Upper lobe of right lung (tissue), 1 donor: Measurements from ENCODE around the gene ADO. TPM values are rescaled to one million over a fixed set of nuclear protein-coding genes. Genes with fewer than 3 reads are reported as not detected.

ENCODE experiments used
- ATAC-seq: fragments of 200-7000 bp; cut with Tn5 transposase; one replicate; pipeline ENCODE4 v1.9.1; 2020; ENCODE audit warnings: mild to moderate bottlenecking, moderate library complexity
- DNase-seq: peaks from one replicate; pipeline ENCODE4 v3.0.0-alpha.2; 2020
- H3K27ac ChIP-seq: fragments of 200-600 bp; one replicate; pipeline ENCODE4 v1.8.0; 2022
- H3K27me3 ChIP-seq: fragments of 200-600 bp; one replicate; pipeline ENCODE4 v1.8.0; 2022; ENCODE audit warnings: mild to moderate bottlenecking
- H3K36me3 ChIP-seq: fragments of 200-600 bp; one replicate; pipeline ENCODE4 v1.8.0; 2022
- H3K4me1 ChIP-seq: fragments of 200-600 bp; one replicate; pipeline ENCODE4 v1.8.0; 2022
- H3K4me3 ChIP-seq: fragments of 200-600 bp; one replicate; pipeline ENCODE4 v1.8.0; 2022; ENCODE audit warnings: mild to moderate bottlenecking
- H3K9me3 ChIP-seq: fragments of 200-600 bp; one replicate; pipeline ENCODE4 v1.8.0; 2022
- intact Hi-C: fragments of 100-400 bp; cut with DNase I; formaldehyde crosslinking; loops from one replicate; pipeline ENCODE4 v1.11.0; 2022
- total RNA-seq: library from RNA; stranded (reverse); fragmentation: NEBNext Ultra II Directional; extraction: Animal tissue kit (Norgen Biotek cat#: 25700); gene quantifications from one replicate; pipeline ENCODE4 v1.2.1, GENCODE V29; 2021
- TF ChIP-seq, protein P1 (sequence below): fragments of 200-600 bp; IDR thresholded peaks from one replicate; pipeline ENCODE4 v1.8.0; 2022; ENCODE audit warnings: antibody characterized with exemption
- donor health status: DM: no; HTN: yes; CAD: no; lungs with severe emphysema.

ADO gene
- total RNA-seq, 1 donor from 2014 or later, result 16.5 TPM

- Histone ChIP-seq H3K4me3 (no peak overlapping the region), H3K27me3 (peaks cover 4% of the 10 kb centered on the region), H3K36me3 (no peaks in the 10 kb centered on the region), H3K27ac (no peak overlapping the region), H3K9me3 (no peaks in the 10 kb centered on the region), H3K4me1 (no peaks in the 10 kb centered on the region)
- intact Hi-C loops, result no loop called here
- TF ChIP-seq, protein P1, sequence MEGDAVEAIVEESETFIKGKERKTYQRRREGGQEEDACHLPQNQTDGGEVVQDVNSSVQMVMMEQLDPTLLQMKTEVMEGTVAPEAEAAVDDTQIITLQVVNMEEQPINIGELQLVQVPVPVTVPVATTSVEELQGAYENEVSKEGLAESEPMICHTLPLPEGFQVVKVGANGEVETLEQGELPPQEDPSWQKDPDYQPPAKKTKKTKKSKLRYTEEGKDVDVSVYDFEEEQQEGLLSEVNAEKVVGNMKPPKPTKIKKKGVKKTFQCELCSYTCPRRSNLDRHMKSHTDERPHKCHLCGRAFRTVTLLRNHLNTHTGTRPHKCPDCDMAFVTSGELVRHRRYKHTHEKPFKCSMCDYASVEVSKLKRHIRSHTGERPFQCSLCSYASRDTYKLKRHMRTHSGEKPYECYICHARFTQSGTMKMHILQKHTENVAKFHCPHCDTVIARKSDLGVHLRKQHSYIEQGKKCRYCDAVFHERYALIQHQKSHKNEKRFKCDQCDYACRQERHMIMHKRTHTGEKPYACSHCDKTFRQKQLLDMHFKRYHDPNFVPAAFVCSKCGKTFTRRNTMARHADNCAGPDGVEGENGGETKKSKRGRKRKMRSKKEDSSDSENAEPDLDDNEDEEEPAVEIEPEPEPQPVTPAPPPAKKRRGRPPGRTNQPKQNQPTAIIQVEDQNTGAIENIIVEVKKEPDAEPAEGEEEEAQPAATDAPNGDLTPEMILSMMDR, result no peak
- DNase-seq (no peak), ATAC-seq (no peak)
These were observed 21.8 kb downstream of the ADO start for GRCh38 chr10:62826273-62826672.

DNA sequence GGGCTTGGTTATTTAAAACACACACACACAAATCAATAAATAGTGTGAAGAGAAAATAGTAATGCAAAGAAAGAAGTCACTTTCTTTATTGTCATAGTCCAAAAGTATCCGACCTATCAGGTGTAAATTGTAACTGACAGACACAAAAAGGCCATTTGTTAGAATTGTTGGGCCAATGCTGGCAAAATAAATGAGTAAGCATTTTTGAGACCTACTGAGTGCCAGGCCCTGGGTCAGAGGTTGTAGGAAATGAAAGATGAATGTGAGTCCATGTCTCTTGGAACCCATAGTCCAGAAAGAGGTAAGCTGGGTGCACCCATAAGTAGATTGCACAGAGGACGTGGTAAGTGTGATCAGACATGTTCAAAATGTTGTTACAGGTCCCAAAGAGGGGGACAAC lies 25.1 kb downstream of the ADO start:
- Histone ChIP-seq H3K36me3 (no peaks in the 10 kb centered on the region), H3K4me3 (no peak overlapping the region), H3K27me3 (no peaks in the 10 kb centered on the region), H3K9me3 (no peaks in the 10 kb centered on the region), H3K27ac (no peak overlapping the region), H3K4me1 (no peaks in the 10 kb centered on the region)
- intact Hi-C loops, result no loop called here
- DNase-seq, result no peak
- TF ChIP-seq, protein P1, result no peak
- no peak for ATAC-seq

GRCh38 chr10:62830679-62831078 lies 26.2 kb downstream of the ADO start:
- Histone ChIP-seq H3K4me3 (no peak overlapping the region), H3K4me1 (no peaks in the 10 kb centered on the region), H3K27me3 (no peaks in the 10 kb centered on the region), H3K9me3 (no peaks in the 10 kb centered on the region), H3K27ac (no peak overlapping the region), H3K36me3 (no peaks in the 10 kb centered on the region)
- intact Hi-C loops, result no loop called here
- ATAC-seq (peak; percentile 85), DNase-seq (no peak)
- TF ChIP-seq, protein P1, result no peak

GRCh38 chr10:62831346-62831745 lies 26.8 kb downstream of the ADO start:
- ATAC-seq, result no peak
- no peaks in the 10 kb centered on the region for H3K27me3 ChIP-seq

DNA sequence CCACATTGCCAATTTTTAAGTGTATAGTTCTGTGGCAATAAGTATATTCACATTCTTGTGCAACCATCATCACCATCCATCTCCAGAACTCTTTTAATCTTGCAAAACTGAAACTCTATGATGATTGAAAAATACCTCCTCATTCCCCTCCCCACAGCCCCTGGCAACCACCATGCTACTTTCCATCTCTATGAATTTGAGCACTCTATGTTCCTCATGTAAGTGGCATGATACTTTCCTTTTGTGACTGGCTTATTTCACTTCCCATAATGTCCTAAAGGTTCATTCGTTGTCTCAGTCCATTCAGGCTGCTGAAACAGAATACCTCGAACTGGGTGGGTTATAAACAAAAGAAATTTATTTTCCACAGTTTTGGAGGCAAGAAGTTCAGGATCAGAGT lies 35.1 kb downstream of the ADO start:
- no peaks in the 10 kb centered on the region for H3K27me3 ChIP-seq
- no peaks in the 10 kb centered on the region for H3K9me3 ChIP-seq
- TF ChIP-seq, protein P1, result no peak
- no peaks in the 10 kb centered on the region for H3K36me3 ChIP-seq
- H3K27ac ChIP-seq, result no peak overlapping the region
- DNase-seq, result no peak
- ATAC-seq, result no peak
- H3K4me1 ChIP-seq, result no peaks in the 10 kb centered on the region
- intact Hi-C loops, result no loop called here
- no peak overlapping the region for H3K4me3 ChIP-seq

More at GRCh38 chr10:62831346-62831745, 26.8 kb downstream of the ADO start:
- H3K4me1 ChIP-seq, result no peaks in the 10 kb centered on the region
- intact Hi-C loops, result no loop called here
- no peak overlapping the region for H3K4me3 ChIP-seq
- TF ChIP-seq, protein P1, result no peak
- H3K36me3 ChIP-seq, result no peaks in the 10 kb centered on the region
- H3K9me3 ChIP-seq, result no peaks in the 10 kb centered on the region
- H3K27ac ChIP-seq, result no peak overlapping the region
- DNase-seq, result no peak

DNA sequence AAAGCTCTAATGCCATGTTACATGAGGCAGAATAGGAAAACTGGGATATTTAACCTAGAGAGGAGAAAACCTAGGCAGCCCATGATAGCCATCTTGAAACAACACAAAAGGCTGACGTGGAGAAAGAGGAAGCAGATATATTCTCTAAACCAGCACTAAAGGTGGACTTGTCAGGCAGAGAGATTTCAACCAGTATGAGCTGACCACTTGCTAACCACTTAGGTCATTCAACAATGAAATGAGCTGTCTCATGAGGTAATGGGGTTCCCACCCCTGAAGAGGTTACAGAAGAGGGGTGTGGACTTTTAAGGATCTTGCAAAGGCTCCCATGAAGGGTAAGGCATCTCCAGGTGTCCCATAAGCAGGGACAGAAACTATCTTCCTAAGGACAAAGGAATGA lies 38.5 kb downstream of the ADO start:
- Histone ChIP-seq H3K4me1 (no peaks in the 10 kb centered on the region), H3K4me3 (no peak overlapping the region), H3K9me3 (no peaks in the 10 kb centered on the region), H3K27ac (no peak overlapping the region), H3K27me3 (no peaks in the 10 kb centered on the region), H3K36me3 (no peaks in the 10 kb centered on the region)
- ATAC-seq (no peak), DNase-seq (no peak)
- intact Hi-C loops, result no loop called here
- TF ChIP-seq, protein P1, result no peak
